Measurements from ENCODE around the gene ORM1. TPM values are rescaled to one million over a fixed set of nuclear protein-coding genes. Genes with fewer than 3 reads are reported as not detected.
"Not testable (repeated sequence)": the region's sequence is repeated elsewhere in the genome, so short reads cannot be mapped to it uniquely, and the experiment has no call there.

The ORM1 gene
- total and polyA plus RNA-seq, 2 of the 8 experiments (the other 6 are each of a cell fraction or from before 2014, with no cell fraction given): 0.32 TPM; not detected in 1

- POLR2A ChIA-PET (ENCODE audit: partially characterized antibody); H3K4ac ChIP-seq (replicated peaks; ENCODE audit: insufficient read length, low read depth, low read length); H3K56ac ChIP-seq (replicated peaks; ENCODE audit: insufficient read length, low read depth, low read length); H4K8ac ChIP-seq (ENCODE audit: extremely low read depth, insufficient read depth, low read length); H4K5ac ChIP-seq (ENCODE audit: insufficient read length, low read depth, low read length); H2AK5ac ChIP-seq (ENCODE audit: low read depth, low read length); H3K27ac ChIP-seq (ENCODE audit: low read depth, low read length); H3K36me3 ChIP-seq (ENCODE audit: control insufficient read depth in 2 of 4, insufficient read depth in 4 of 4, low read length in 3 of 4); H3K79me2 ChIP-seq (ENCODE audit: control insufficient read depth in 1 of 2, insufficient read depth in 2 of 2, low read length in 2 of 2); H3K4me1 ChIP-seq (replicated peaks in 1 of 4; ENCODE audit: control insufficient read depth in 3 of 4, insufficient read depth in 4 of 4, low read length in 3 of 4); H2BK12ac ChIP-seq (ENCODE audit: low read depth, low read length); H4K91ac ChIP-seq (replicated peaks; ENCODE audit: insufficient read length, low read length); H3K4me3 ChIP-seq (ENCODE audit: extremely low read depth in 1 of 4, insufficient read depth in 2 of 4, low read depth in 3 of 4, low read length in 4 of 4); H3K9me3 ChIP-seq (ENCODE audit: insufficient read depth in 2 of 2, low read depth in 1 of 2, low read length in 1 of 2); H3K23ac ChIP-seq (ENCODE audit: insufficient read length); H3K18ac ChIP-seq (ENCODE audit: extremely low read depth, low read length); H3K27me3 ChIP-seq (replicated peaks in 1 of 4; ENCODE audit: control insufficient read depth in 3 of 4, extremely low read depth in 1 of 4, insufficient read depth in 3 of 4, low read length in 3 of 4); H3K23me2 ChIP-seq (ENCODE audit: low read depth, low read length); H2BK5ac ChIP-seq (ENCODE audit: low read depth, low read length); H3K9ac ChIP-seq (replicated peaks in 1 of 4; ENCODE audit: extremely low read depth in 1 of 4, low read depth in 3 of 4, low read length in 3 of 4); H4K20me1 ChIP-seq (replicated peaks in 1 of 2; ENCODE audit: control insufficient read depth in 1 of 2, insufficient read depth in 2 of 2, low read length in 2 of 2); H3K4me2 ChIP-seq (ENCODE audit: insufficient read depth in 1 of 2, low read depth in 2 of 2, low read length in 2 of 2); H2BK20ac ChIP-seq (ENCODE audit: low read length); H2BK15ac ChIP-seq (ENCODE audit: low read length); DNase-seq (ENCODE audit: low read depth in 1 of 2, low spot score in 2 of 2); H3K14ac ChIP-seq (ENCODE audit: insufficient read length); FAIRE-seq; H3K79me1 ChIP-seq (ENCODE audit: low read depth, low read length); H2BK120ac ChIP-seq (replicated peaks; ENCODE audit: low read depth, low read length); H2AFZ ChIP-seq (ENCODE audit: low read length): not testable (repeated sequence)
- 75% methylated on average over 3 of the region's 3 CpGs; no CpG with 5 or more reads in 1 of the 2 experiments for WGBS, 2 experiments (ENCODE audit: extremely low coverage in 1 of 2, insufficient coverage in 1 of 2, insufficient read length in 1 of 2, insufficient replicate concordance in 2 of 2, low coverage in 1 of 2, low lambda C conversion rate in 2 of 2, missing lambda C conversion rate in 1 of 2)
- CTCF ChIA-PET (ENCODE audit: partially characterized antibody): interaction anchor here (0.7 kb wide), 1 partner anchor 13 kb away, joined by 3 read pairs; no protein-coding TSS in a partner anchor
Observed at GRCh38 chr9:114325684-114326254, 2.9 kb downstream of the ORM1 start.

Data from H1 (cell line).